ENCODE results near the gene SLITRK1.

DNA sequence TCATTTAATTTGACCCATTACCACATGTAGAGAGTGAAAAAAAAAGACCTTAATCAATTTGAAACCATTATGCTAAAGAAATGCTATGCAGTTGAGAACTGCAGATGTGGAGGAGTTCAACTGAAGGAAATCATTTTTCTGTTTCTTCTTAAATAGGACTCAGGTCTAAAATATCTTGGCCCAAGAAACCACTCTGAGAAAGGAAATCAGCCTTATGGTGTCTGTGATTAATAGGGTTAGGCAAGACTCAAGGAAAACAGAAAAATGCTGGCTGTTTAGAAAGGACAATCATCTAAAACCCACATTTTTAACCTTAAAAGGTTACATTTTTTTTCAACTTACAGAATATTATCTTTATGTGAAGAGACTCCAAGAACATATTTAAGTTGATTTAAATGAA is 1.9 kb upstream of the SLITRK1 start:
- TF ChIP-seq, protein P1, sequence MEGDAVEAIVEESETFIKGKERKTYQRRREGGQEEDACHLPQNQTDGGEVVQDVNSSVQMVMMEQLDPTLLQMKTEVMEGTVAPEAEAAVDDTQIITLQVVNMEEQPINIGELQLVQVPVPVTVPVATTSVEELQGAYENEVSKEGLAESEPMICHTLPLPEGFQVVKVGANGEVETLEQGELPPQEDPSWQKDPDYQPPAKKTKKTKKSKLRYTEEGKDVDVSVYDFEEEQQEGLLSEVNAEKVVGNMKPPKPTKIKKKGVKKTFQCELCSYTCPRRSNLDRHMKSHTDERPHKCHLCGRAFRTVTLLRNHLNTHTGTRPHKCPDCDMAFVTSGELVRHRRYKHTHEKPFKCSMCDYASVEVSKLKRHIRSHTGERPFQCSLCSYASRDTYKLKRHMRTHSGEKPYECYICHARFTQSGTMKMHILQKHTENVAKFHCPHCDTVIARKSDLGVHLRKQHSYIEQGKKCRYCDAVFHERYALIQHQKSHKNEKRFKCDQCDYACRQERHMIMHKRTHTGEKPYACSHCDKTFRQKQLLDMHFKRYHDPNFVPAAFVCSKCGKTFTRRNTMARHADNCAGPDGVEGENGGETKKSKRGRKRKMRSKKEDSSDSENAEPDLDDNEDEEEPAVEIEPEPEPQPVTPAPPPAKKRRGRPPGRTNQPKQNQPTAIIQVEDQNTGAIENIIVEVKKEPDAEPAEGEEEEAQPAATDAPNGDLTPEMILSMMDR (conservative IDR thresholded peaks at IDR 0.05; ENCODE audit: low read depth, low read length) = no peak
- TF ChIP-seq EZH2 (IDR thresholded peaks at IDR 0.05; ENCODE audit: borderline replicate concordance, low read depth, low read length, poor library complexity, severe bottlenecking) = no peak

Measured in A673 (cell line).